ENCODE results near the gene NRG3.

Gene NRG3

DNA sequence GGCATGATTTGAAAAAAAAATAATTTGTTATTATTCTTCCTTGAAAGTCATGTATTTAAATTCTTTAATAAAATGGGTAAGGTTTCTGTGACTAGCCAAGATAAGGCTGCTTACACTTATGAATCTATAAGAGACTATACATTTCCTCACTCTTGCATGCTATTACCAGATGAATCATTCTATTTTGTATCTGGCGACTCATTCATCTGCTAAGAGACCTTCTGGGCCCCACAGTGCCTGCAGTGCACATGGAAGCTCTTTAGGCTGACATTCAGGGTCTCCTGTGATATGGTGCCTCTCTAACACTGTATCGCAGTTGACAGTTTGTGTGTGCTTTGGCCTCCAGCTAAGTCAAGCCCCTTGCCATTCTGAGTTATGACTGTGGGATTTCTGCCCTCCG is 121.9 kb downstream of the NRG3 start:
- TF ChIP-seq CTCF (IDR thresholded peaks at IDR 0.05) = no peak

DNA sequence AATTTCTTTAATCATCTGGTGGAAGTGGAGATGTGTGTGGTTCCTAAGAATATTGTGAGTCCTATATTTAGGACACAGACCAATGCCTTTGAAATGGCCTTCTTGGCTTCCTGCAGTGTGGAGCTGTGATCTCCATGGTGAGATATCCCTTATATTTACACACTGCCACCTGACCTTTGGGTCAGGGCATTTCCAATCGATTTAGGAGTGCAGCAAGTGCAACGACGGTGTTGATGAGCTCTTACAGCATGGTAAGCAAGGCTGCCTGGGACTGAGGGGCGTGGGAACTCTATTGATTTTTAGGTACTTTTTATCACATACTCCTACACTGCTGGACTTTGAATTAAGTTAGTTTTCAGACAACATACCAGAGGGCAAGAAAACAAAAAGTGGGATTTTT is 146.0 kb downstream of the NRG3 start:
- TF ChIP-seq CTCF (IDR thresholded peaks at IDR 0.05) = no peak

DNA sequence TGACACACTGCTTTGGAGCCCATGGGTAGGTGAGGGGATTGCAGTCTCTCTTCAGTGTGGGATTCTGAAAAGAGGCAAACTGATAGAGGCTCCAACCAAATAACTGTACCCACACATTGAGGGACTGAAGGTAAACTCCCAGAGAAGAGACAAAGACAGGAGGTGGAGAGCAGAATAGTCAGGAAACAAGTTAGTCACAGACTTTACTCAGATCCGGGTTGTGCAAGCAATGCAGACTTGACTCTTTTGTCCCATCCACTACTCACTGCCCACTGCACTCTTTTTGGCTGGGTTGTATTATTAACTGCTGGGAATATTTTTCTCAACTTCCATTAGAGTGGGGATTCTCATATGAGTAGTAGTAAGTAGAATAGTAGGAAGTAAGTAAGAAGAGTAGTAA is 152.7 kb downstream of the NRG3 start:
- TF ChIP-seq CTCF (IDR thresholded peaks at IDR 0.05) = no peak

GRCh38 chr10:82037076-82037475 is 162.1 kb downstream of the NRG3 start:
- no peak for TF ChIP-seq CTCF (IDR thresholded peaks at IDR 0.05)

- TF ChIP-seq CTCF (IDR thresholded peaks at IDR 0.05) = no peak
Measured at GRCh38 chr10:82038587-82038986, 163.6 kb downstream of the NRG3 start.

DNA sequence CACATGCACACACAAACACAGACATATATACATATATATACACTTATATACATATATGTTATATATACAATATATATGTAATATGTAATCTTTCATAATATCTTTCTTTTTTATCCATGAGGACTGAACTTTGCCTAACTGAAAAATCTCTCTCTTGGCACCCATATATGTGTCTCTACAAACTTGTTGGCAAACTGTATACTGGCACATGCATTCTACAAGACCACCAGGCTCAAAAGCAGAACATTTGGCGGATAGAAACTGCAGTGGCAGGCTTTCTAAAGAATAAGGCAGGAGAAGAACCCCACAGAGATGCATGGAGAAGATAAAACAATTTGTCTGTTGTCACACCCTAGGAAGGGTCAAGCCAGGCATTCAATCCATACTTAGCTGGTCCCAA is 165.3 kb downstream of the NRG3 start:
- no peak for TF ChIP-seq CTCF (IDR thresholded peaks at IDR 0.05)

DNA sequence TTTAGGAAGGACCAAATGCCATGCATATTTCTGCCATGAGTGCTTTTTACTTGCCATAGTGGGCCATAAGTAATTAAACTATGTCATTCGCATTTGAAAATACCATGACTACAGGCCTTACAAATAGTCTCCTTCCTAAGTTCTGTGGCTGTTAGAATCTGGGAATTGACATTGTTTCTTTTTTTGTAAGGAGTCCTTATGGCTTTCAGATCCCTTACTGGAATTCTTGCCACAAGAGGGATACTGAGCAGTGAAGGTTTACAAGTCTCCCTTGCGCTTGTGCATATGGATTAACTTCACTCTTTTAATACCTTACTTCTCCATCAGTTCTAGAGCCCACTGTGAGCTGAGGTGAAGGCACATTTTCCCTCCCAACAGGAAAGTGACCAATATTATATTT is 166.0 kb downstream of the NRG3 start:
- no peak for TF ChIP-seq CTCF (IDR thresholded peaks at IDR 0.05)

DNA sequence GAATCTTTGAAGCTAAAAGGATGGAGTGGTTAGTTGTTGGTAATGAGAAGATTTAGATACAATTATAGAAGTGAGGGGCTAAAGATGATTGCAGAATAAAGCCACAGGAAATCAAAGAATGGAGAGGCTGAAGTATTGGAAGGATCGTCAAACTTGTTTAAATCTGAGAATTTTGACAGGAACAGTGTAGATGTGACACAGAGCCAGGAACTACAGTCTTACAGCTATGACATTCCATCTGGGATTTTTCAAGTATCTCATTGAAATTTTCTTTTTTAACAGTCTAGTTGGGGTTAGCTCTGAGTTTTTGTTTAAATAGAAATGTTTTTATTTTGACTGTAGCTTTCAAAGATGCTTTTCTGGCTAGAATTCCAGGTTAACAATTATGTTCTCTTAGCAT is 181.4 kb downstream of the NRG3 start:
- no peak for TF ChIP-seq CTCF (IDR thresholded peaks at IDR 0.05)

Data from LNCAP (cell line).